CD4-positive, alpha-beta memory T cell (primary cell): Measurements from ENCODE around the gene BORCS6. TPM values are rescaled to one million over a fixed set of nuclear protein-coding genes. Genes with fewer than 3 reads are reported as not detected.

Experiments
- CTCF ChIA-PET: fragments of 350-600 bp; sonication (Branson Sonifier 250); formaldehyde crosslinking; loops from one replicate; lab custom pipeline; 2021; ENCODE audit warnings: inconsistent platforms; ENCODE audit not compliant: partially characterized antibody; lab: Charles Lee
- POLR2A ChIA-PET: fragments of 350-600 bp; sonication (Branson Sonifier 250); formaldehyde crosslinking; loops from one replicate; lab custom pipeline; 2021; ENCODE audit not compliant: partially characterized antibody; lab: Charles Lee
- DNase-seq, 5 donors: peaks; one replicate each; pipeline versions ENCODE4 v3.0.0 to v3.0.0-alpha.2; 2020 to 2022; ENCODE audit warnings: mixed read lengths in 1 of 5
- H3K27ac ChIP-seq: one replicate; pipeline ENCODE4 v1.7.0; 2013; ENCODE audit warnings: low read depth, low read length
- H3K27me3 ChIP-seq: 2 replicates; pipeline ENCODE4 v1.7.0; 2013; ENCODE audit warnings: mild to moderate bottlenecking, low read length, moderate library complexity; ENCODE audit not compliant: insufficient read depth
- H3K36me3 ChIP-seq: 2 replicates; pipeline ENCODE4 v1.7.0; 2013; ENCODE audit warnings: mild to moderate bottlenecking, low read length, moderate library complexity; ENCODE audit not compliant: insufficient read depth
- H3K4me1 ChIP-seq: 2 replicates; pipeline ENCODE4 v1.7.0; 2013; ENCODE audit warnings: mild to moderate bottlenecking, low read length, moderate library complexity; ENCODE audit not compliant: insufficient read depth
- H3K4me3 ChIP-seq, 2 donors: one replicate each; pipeline ENCODE4 v1.7.0; 2013; ENCODE audit warnings: low read length in 2 of 2, mild to moderate bottlenecking in 1 of 2
- H3K9me3 ChIP-seq, 2 donors: one replicate each; pipeline ENCODE4 v1.7.0; 2013; ENCODE audit warnings: low read length in 2 of 2, control low read depth in 1 of 2; ENCODE audit not compliant: control insufficient read depth in 1 of 2
- H3K27ac Mint-ChIP-seq, 7 donors: one replicate each; pipeline ENCODE4 v1.8.0; 2020 to 2021; ENCODE audit warnings: mixed read lengths in 7 of 7, mild to moderate bottlenecking in 6 of 7, inconsistent platforms in 3 of 7, moderate library complexity in 3 of 7
- H3K27me3 Mint-ChIP-seq, 2 donors: one replicate each; pipeline ENCODE4 v1.8.0; 2020 to 2021; ENCODE audit warnings: mixed read lengths in 2 of 2
- H3K36me3 Mint-ChIP-seq, 2 donors: one replicate each; pipeline ENCODE4 v1.8.0; 2020 to 2021; ENCODE audit warnings: mixed read lengths in 2 of 2, inconsistent platforms in 1 of 2, mild to moderate bottlenecking in 1 of 2
- H3K4me1 Mint-ChIP-seq, 4 donors: one replicate each; pipeline ENCODE4 v1.8.0; 2020 to 2021; ENCODE audit warnings: mixed read lengths in 4 of 4, mild to moderate bottlenecking in 1 of 4
- H3K4me3 Mint-ChIP-seq, 8 donors: one replicate each; pipeline ENCODE4 v1.8.0; 2020 to 2021; ENCODE audit warnings: mixed read lengths in 8 of 8, mild to moderate bottlenecking in 7 of 8, moderate library complexity in 6 of 8, inconsistent platforms in 3 of 8
- H3K9me3 Mint-ChIP-seq, 8 donors: one replicate each; pipeline ENCODE4 v1.8.0; 2020 to 2021; ENCODE audit warnings: mixed read lengths in 8 of 8, mild to moderate bottlenecking in 5 of 8, inconsistent platforms in 3 of 8, moderate library complexity in 1 of 8
- intact Hi-C: fragments of 100-400 bp; cut with micrococcal nuclease; formaldehyde crosslinking; loops from one replicate; pipeline ENCODE4 v1.15.1; 2023
- polyA plus RNA-seq, 2 donors: library from polyadenylated mRNA; unstranded; fragments of 300-500 nt; fragmentation: Illumina TruSeq; gene quantifications; one replicate each; pipeline ENCODE4 v1.2.3, GENCODE V29; 2021
- total RNA-seq, 2 experiments: library from RNA; stranded (reverse); gene quantifications; one replicate each; pipeline ENCODE4 v1.2.3, GENCODE V29; 2021

The BORCS6 gene
- total and polyA plus RNA-seq, 4 experiments from 2014 or later: 13.3 to 21.9 (median 19.3) TPM

DNA sequence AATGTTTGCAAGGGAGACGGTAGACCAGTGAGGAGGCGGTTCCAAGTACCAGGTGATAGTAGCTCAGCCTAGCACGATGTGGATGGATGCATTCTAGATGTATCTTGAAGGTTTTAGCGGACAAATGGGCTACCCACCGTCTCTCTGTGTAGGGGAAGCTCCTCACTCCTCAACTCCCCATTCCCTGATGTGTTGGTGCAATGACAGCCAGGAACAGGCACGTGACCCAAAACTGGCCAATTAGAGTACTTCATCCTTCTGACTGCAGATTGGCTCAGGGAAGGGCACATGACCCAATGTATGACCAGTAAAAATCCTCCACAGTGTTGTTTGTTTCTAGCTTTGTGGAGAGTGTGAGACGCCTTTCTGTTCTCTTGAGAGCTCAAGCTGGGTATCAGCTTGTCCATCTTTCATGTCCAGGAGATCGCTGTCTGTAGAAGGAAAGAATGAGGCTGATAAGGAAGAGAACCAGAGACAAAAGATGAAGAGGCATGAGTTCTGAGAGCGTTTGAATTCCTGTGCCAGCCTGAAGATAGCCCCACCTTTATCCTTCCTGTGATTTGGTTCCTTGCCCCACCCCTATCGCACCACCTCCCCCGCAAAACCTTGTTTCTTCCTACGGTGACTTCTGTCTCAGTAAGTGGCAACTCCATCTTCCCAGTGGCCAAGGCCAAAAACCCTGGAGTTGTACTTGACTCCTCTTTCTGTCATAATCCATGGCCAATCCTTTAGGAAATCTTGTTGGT, 2.3 kb upstream of the BORCS6 start:
- CTCF ChIA-PET: interaction anchor here (0.8 to 1.6 kb wide), 8 partner anchors 31 to 109 kb away, joined by 3 to 10 read pairs (median 4); no protein-coding TSS in a partner anchor
- H3K9me3 Mint-ChIP-seq: no peaks in the 10 kb centered on the region
- H3K4me1 ChIP-seq: peaks cover 44% of the 10 kb centered on the region

DNA sequence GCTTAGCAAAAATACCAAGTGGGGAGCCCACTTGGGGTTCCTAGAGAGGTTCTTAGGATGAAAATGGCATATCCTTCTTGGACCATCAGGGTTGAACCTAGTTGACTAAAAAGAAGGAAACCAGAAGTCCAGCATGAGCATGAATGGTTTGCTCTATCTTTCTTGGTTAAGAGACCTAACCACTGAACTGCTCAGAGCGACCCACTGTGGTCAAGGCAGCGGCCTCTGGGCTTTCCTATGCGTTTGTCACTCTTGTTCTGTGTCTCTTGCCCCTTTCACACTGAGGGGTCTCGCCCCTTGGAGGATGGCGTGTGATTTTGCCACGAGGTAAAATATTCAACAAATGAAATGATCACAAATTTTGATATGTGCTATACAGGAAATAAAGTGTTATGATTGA, 526 bp upstream of the BORCS6 start:
- H3K4me3 Mint-ChIP-seq: peak overlapping the region in 4 of 8 donors; percentile 13 to 92 (median 66)
- ChIA-PET POLR2A (interaction anchor here (0.9 to 26.2 kb wide), 17 partner anchors 9 to 764 kb away, joined by 3 to 1074 read pairs (median 48); partner anchors contain the start of genes ALOXE3, AURKB, CTC1 and HES7), CTCF (interaction anchor here (0.8 to 5.9 kb wide), 9 partner anchors 9 to 105 kb away, joined by 3 to 72 read pairs (median 4); partner anchors contain the start of genes ALOXE3, CTC1 and SLC25A35)
- intact Hi-C loops: loop anchor here (1.0 kb wide), 1 partner anchor 10 kb away; no protein-coding TSS in a partner anchor
- Histone ChIP-seq H3K36me3 (no peaks in the 10 kb centered on the region), H3K27me3 (no peaks in the 10 kb centered on the region), H3K4me3 (peak overlapping the region in 1 of 2 donors; percentile 100), H3K9me3 (no peaks in the 10 kb centered on the region), H3K27ac (no peak overlapping the region), H3K4me1 (peaks cover 44% of the 10 kb centered on the region)
- no peaks in the 10 kb centered on the region for H3K9me3 Mint-ChIP-seq
- no peak for DNase-seq
- H3K27me3 Mint-ChIP-seq: no peaks in the 10 kb centered on the region
- H3K27ac Mint-ChIP-seq: peak overlapping the region in 5 of 7 donors; percentile 78 to 94 (median 91)
- peaks cover 0 to 4% of the 10 kb centered on the region in 2 donors for H3K36me3 Mint-ChIP-seq
- H3K4me1 Mint-ChIP-seq: peaks cover 7 to 15% (median 12%) of the 10 kb centered on the region in 4 donors

More for the DNA sequence above, 2.3 kb upstream of the BORCS6 start:
- Histone ChIP-seq H3K27ac (peak overlapping the region; percentile 15), H3K27me3 (no peaks in the 10 kb centered on the region), H3K4me3 (peak overlapping the region in 1 of 2 donors; percentile 25), H3K36me3 (no peaks in the 10 kb centered on the region), H3K9me3 (no peaks in the 10 kb centered on the region)
- peaks cover 12 to 22% (median 16%) of the 10 kb centered on the region in 4 donors for H3K4me1 Mint-ChIP-seq
- no peaks in the 10 kb centered on the region for H3K27me3 Mint-ChIP-seq
- H3K36me3 Mint-ChIP-seq: peaks cover 0 to 4% of the 10 kb centered on the region in 2 donors
- peak; percentile 56 to 74 (median 66) for DNase-seq
- H3K4me3 Mint-ChIP-seq: no peak overlapping the region
- no peak overlapping the region for H3K27ac Mint-ChIP-seq
- POLR2A ChIA-PET: interaction anchor here (1.2 to 26.2 kb wide), 13 partner anchors 8 to 357 kb away, joined by 3 to 1074 read pairs (median 15); partner anchors contain the start of genes ALOXE3, AURKB, CTC1 and PER1
- intact Hi-C loops: no loop called here

DNA sequence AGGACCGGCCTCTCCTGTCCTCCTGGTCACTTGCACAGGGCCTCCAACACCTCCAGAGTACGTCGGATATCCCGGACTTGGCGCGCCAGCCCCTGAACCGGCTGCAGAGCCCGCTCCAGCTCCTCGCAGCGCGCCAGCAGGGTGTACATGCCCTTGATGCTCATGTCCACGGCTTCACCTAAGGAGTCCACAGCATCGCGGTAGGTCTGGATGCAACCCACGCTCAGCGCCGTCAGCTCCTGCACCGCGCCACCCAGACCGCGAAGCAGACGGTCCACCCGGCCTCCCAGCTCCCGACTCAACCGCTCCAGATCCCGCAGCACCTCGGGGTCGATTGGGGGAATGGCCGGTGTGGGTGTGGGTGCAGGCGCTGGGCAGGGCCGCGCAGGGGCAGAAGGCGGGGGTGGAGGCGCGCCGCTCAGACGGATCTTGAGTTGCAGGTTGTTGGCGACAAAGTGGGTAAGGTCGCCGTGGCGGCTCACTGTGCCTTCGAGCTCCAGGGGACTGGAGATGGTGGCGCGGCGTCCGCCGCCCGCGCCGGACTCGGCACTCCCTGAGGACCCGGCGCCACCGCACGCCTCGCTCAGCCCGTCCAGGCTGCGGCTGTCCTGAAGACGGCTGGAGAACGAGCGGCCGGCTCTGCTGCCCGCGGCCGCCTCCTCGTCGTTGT, 804 bp downstream of the BORCS6 start:
- ChIA-PET CTCF (interaction anchor here (1.0 to 5.9 kb wide), 13 partner anchors 10 to 111 kb away, joined by 3 to 72 read pairs (median 4); partner anchors contain the start of genes ALOXE3 and CTC1), POLR2A (interaction anchor here (0.7 to 26.2 kb wide), 17 partner anchors 10 to 106 kb away, joined by 3 to 1074 read pairs (median 48); partner anchors contain the start of genes ALOXE3, AURKB, CTC1 and HES7)
- Mint-ChIP-seq H3K4me3 (peak overlapping the region in 2 of 8 donors; percentile 90 to 92), H3K27ac (peak overlapping the region in 4 of 7 donors; percentile 30 to 91 (median 73)), H3K27me3 (no peaks in the 10 kb centered on the region), H3K4me1 (peaks cover 9 to 18% (median 13%) of the 10 kb centered on the region in 4 donors), H3K36me3 (peaks cover 0 to 4% of the 10 kb centered on the region in 2 donors), H3K9me3 (no peaks in the 10 kb centered on the region)
- Histone ChIP-seq H3K4me3 (peak overlapping the region; percentile 76 to 100), H3K4me1 (peaks cover 44% of the 10 kb centered on the region), H3K27me3 (no peaks in the 10 kb centered on the region), H3K36me3 (no peaks in the 10 kb centered on the region), H3K27ac (peak overlapping the region; percentile 82), H3K9me3 (no peaks in the 10 kb centered on the region)
- DNase-seq: peak; percentile 32 to 59 (median 34)
- intact Hi-C loops: no loop called here

DNA sequence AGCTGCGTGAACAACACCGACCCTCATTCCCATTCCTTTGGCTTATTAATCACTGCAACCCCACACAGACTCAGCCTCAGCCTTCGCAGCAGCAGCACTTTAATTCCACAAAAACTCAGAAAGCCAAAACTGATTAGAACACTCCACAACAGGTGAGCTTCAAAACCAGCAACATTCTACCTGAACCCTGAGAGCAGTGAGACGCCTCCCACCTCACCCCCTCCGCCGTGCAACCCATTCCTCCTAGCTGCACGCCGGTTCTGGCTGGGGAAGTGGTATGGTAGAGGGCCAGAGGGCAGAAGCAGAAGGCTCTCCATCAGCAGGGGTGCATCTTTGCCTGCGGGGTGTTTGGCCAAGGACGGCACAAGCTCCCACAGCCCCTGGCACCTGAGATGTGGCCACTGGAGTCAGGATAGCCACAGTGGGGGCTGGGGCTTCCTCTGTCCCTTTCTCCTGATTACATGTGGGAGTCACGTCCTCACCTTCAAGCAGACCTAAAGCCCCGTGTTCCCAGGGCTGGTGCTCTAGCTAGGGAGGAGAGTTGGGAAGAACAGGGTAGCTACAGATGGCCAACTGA, 1.6 kb downstream of the BORCS6 start:
- no peaks in the 10 kb centered on the region for H3K27me3 ChIP-seq
- H3K4me1 Mint-ChIP-seq: peaks cover 13 to 23% (median 17%) of the 10 kb centered on the region in 4 donors
- H3K36me3 Mint-ChIP-seq: peaks cover 0 to 4% of the 10 kb centered on the region in 2 donors
- no peaks in the 10 kb centered on the region for H3K36me3 ChIP-seq
- H3K27ac ChIP-seq: peak overlapping the region; percentile 82
- intact Hi-C loops: no loop called here
- H3K27ac Mint-ChIP-seq: no peak overlapping the region
- no peaks in the 10 kb centered on the region for H3K9me3 Mint-ChIP-seq
- H3K27me3 Mint-ChIP-seq: no peaks in the 10 kb centered on the region
- peaks cover 44% of the 10 kb centered on the region for H3K4me1 ChIP-seq
- CTCF ChIA-PET: interaction anchor here (0.7 to 5.9 kb wide), 14 partner anchors 11 to 112 kb away, joined by 3 to 72 read pairs (median 4); partner anchors contain the start of gene ALOXE3
- no peaks in the 10 kb centered on the region for H3K9me3 ChIP-seq
- peak in 4 of 5 donors; percentile 17 to 56 (median 20) for DNase-seq
- POLR2A ChIA-PET: interaction anchor here (0.7 to 26.2 kb wide), 15 partner anchors 11 to 107 kb away, joined by 3 to 1074 read pairs (median 54); partner anchors contain the start of genes ALOXE3, AURKB, CTC1 and HES7
- H3K4me3 ChIP-seq: peak overlapping the region; percentile 76 to 100
- no peak overlapping the region for H3K4me3 Mint-ChIP-seq

DNA sequence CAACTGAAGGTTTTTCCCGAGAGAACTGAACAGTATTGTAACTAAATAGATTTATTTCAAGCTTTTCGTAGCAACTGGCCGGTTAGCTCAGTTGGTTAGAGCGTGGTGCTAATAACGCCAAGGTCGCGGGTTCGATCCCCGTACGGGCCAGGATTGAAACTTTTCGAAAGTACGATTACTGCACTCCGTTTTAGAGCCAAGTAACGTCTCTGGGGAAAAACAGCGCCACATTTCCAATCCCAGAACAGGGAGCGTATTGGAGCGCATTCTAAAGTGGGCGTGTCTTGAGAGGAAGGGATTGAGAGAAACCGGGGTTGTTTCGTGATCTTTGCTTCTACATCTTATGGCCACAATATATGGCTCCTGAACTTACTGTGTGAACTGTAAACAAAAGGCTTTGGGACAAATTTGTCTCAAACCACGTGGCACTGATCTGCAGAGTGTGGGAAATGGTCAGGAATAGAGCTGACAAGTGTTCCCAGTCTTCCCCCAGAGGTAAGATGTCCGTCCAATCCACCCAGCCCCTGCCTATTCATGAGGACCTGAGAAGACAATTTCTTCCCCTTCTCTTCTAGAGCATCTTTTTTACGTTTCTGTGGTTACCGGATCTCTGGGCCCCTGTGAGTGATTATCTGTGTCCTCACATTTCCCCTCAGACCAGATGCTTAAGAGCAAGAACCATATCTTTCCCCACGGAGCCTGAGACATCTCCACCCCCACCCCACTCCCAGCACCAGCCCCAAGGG, 2.3 kb downstream of the BORCS6 start:
- POLR2A ChIA-PET: interaction anchor here (0.7 to 26.2 kb wide), 17 partner anchors 11 to 330 kb away, joined by 3 to 1074 read pairs (median 48); partner anchors contain the start of genes ALOXE3, AURKB, CTC1 and HES7
- no peaks in the 10 kb centered on the region for H3K9me3 ChIP-seq
- peak overlapping the region; percentile 82 for H3K27ac ChIP-seq
- Mint-ChIP-seq H3K36me3 (peaks cover 0 to 4% of the 10 kb centered on the region in 2 donors), H3K27ac (no peak overlapping the region), H3K4me1 (peaks cover 14 to 23% (median 17%) of the 10 kb centered on the region in 4 donors), H3K27me3 (no peaks in the 10 kb centered on the region), H3K9me3 (no peaks in the 10 kb centered on the region), H3K4me3 (no peak overlapping the region)
- DNase-seq: peak; percentile 90 to 94 (median 91)
- CTCF ChIA-PET: interaction anchor here (0.6 to 5.9 kb wide), 18 partner anchors 10 to 113 kb away, joined by 3 to 72 read pairs (median 4); partner anchors contain the start of genes ALOXE3 and CTC1
- H3K4me3 ChIP-seq: peak overlapping the region; percentile 90 to 100
- intact Hi-C loops: loop anchor here (1.0 to 2.0 kb wide), 6 partner anchors 23 to 195 kb away; partner anchors contain the start of genes AURKB and RPL26
- no peaks in the 10 kb centered on the region for H3K27me3 ChIP-seq
- H3K4me1 ChIP-seq: peaks cover 37% of the 10 kb centered on the region
- no peaks in the 10 kb centered on the region for H3K36me3 ChIP-seq
